ENCODE measurements around the gene ASPSCR1. TPM values are rescaled to one million over a fixed set of nuclear protein-coding genes. Genes with fewer than 3 reads are reported as not detected.
A peak's percentile ranks its signal among the peaks of the same experiment; 100 is the strongest.

Gene ASPSCR1
- total and polyA plus RNA-seq, 2 of the 13 experiments (the other 11 are each of a cell fraction or from before 2014, with no cell fraction given), result 274 to 314 TPM

GRCh38 chr17:82039695-82040299 is 62.4 kb downstream of the ASPSCR1 start (continued):
- TF ChIP-seq ARID4A (CRISPR knock-in tag; IDR thresholded peaks at IDR 0.05; ENCODE audit: borderline replicate concordance) (peak; percentile 58; the same call in 1 of the 2 replicates), ZNF816 (CRISPR knock-in tag; IDR thresholded peaks at IDR 0.05; ENCODE audit: borderline replicate concordance) (no peak), ONECUT2 (CRISPR knock-in tag; IDR thresholded peaks at IDR 0.05) (no peak), CBX5 (CRISPR knock-in tag; IDR thresholded peaks at IDR 0.05; ENCODE audit: borderline replicate concordance) (no peak), MBNL3 (CRISPR knock-in tag; conservative IDR thresholded peaks at IDR 0.05) (no peak), TGIF2 (CRISPR knock-in tag; IDR thresholded peaks at IDR 0.05) (no peak), PCBP1 (IDR thresholded peaks at IDR 0.05; ENCODE audit: borderline replicate concordance, low read depth, low read length) (0 out of 2 replicates have a peak, but pooled peaks have one; percentile 71), AKNA (CRISPR knock-in tag; IDR thresholded peaks at IDR 0.05; ENCODE audit: borderline replicate concordance) (no peak), ZXDC (CRISPR knock-in tag; IDR thresholded peaks at IDR 0.05) (no peak), JUNB (CRISPR knock-in tag; IDR thresholded peaks at IDR 0.05; ENCODE audit: borderline replicate concordance) (no peak), SMAD1 (CRISPR knock-in tag; IDR thresholded peaks at IDR 0.05; ENCODE audit: borderline replicate concordance, low read depth) (no peak), ZNF768 (CRISPR knock-in tag; IDR thresholded peaks at IDR 0.05) (peak; percentile 46; the same call in 1 of the 2 replicates), RFX3 (CRISPR knock-in tag; IDR thresholded peaks at IDR 0.05) (no peak), ELF4 (CRISPR knock-in tag; IDR thresholded peaks at IDR 0.05; ENCODE audit: borderline replicate concordance) (no peak), CC2D1A (CRISPR knock-in tag; IDR thresholded peaks at IDR 0.05) (no peak)
- TF ChIP-seq, protein P1, sequence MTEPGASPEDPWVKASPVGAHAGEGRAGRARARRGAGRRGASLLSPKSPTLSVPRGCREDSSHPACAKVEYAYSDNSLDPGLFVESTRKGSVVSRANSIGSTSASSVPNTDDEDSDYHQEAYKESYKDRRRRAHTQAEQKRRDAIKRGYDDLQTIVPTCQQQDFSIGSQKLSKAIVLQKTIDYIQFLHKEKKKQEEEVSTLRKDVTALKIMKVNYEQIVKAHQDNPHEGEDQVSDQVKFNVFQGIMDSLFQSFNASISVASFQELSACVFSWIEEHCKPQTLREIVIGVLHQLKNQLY (CRISPR knock-in tag; IDR thresholded peaks at IDR 0.05), result no peak
- TF ChIP-seq, protein P2, sequence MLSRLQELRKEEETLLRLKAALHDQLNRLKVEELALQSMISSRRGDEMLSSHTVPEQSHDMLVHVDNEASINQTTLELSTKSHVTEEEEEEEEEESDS (CRISPR knock-in tag; IDR thresholded peaks at IDR 0.05; ENCODE audit: borderline replicate concordance), result no peak
